ENCODE measurements around the gene FLRT3.

FLRT3 gene

GRCh38 chr20:14337400-14338171 lies at the start of gene FLRT3:
Gene FLRT3 (minus strand): TSS chr20:14337612. CDS start chr20:14327506, 10,106 bp downstream.
- TF ChIP-seq CTCF (IDR thresholded peaks at IDR 0.05; ENCODE audit: control insufficient read depth, insufficient read depth, low read depth, low read length, missing control alignments), result peak; percentile 71
- peak; percentile 59 for DNase-seq (ENCODE audit: low read depth)
- H3K4me3 ChIP-seq (ENCODE audit: control insufficient read depth, low read depth, low read length), result peak within 1 kb of the TSS; percentile 46

- DNase-seq (ENCODE audit: low read depth), result no peak
- TF ChIP-seq CTCF (IDR thresholded peaks at IDR 0.05; ENCODE audit: control insufficient read depth, insufficient read depth, low read depth, low read length, missing control alignments), result no peak
- no peak overlapping the region for H3K4me3 ChIP-seq (ENCODE audit: control insufficient read depth, low read depth, low read length)
Measured at GRCh38 chr20:14386726-14387125, 49.3 kb upstream of the FLRT3 start.

- H3K4me3 ChIP-seq (ENCODE audit: control insufficient read depth, low read depth, low read length), result no peak overlapping the region
- DNase-seq (ENCODE audit: low read depth), result no peak
- no peak for TF ChIP-seq CTCF (IDR thresholded peaks at IDR 0.05; ENCODE audit: control insufficient read depth, insufficient read depth, low read depth, low read length, missing control alignments)
Measured at GRCh38 chr20:14385176-14385740, 47.8 kb upstream of the FLRT3 start.

GRCh38 chr20:14384416-14385175 lies 47.2 kb upstream of the FLRT3 start:
- no peak for TF ChIP-seq CTCF (IDR thresholded peaks at IDR 0.05; ENCODE audit: control insufficient read depth, insufficient read depth, low read depth, low read length, missing control alignments)
- DNase-seq (ENCODE audit: low read depth), result no peak
- no peak overlapping the region for H3K4me3 ChIP-seq (ENCODE audit: control insufficient read depth, low read depth, low read length)

- no peak for TF ChIP-seq CTCF (IDR thresholded peaks at IDR 0.05; ENCODE audit: control insufficient read depth, insufficient read depth, low read depth, low read length, missing control alignments)
- no peak overlapping the region for H3K4me3 ChIP-seq (ENCODE audit: control insufficient read depth, low read depth, low read length)
- DNase-seq (ENCODE audit: low read depth), result no peak
Measured at GRCh38 chr20:14383335-14383734, 45.9 kb upstream of the FLRT3 start.

- H3K4me3 ChIP-seq (ENCODE audit: control insufficient read depth, low read depth, low read length), result no peak overlapping the region
- DNase-seq (ENCODE audit: low read depth), result no peak
- no peak for TF ChIP-seq CTCF (IDR thresholded peaks at IDR 0.05; ENCODE audit: control insufficient read depth, insufficient read depth, low read depth, low read length, missing control alignments)
Measured at GRCh38 chr20:14378326-14378725, 40.9 kb upstream of the FLRT3 start.
